Thoracic aorta (tissue), 2 donors: ENCODE data around the gene CMIP. TPM values are rescaled to one million over a fixed set of nuclear protein-coding genes. Genes with fewer than 3 reads are reported as not detected.

Experiments used
- ATAC-seq: fragments of 150-250 bp; one replicate; pipeline ENCODE4 v1.8.0; 2017; ENCODE audit warnings: low read depth; ENCODE audit not compliant: insufficient number of reproducible peaks, low FRiP score
- DNase-seq: peaks from one replicate; pipeline ENCODE4 v3.0.0-alpha.2; 2020; ENCODE audit warnings: low spot score
- H3K27ac ChIP-seq, 2 donors: fragments of 200-600 bp; sonication (generic); 1 replicate in 1 of 2; 2 replicates in 1 of 2; pipeline ENCODE4 v1.5.1; 2016; ENCODE audit warnings: mild to moderate bottlenecking in 2 of 2, moderate library complexity in 2 of 2
- H3K27me3 ChIP-seq: fragments of 200-600 bp; sonication (generic); replicated peaks from 2 replicates; pipeline ENCODE4 v1.6.0; 2016; ENCODE audit warnings: mild to moderate bottlenecking; ENCODE audit not compliant: insufficient read depth
- H3K36me3 ChIP-seq: fragments of 200-600 bp; sonication (generic); one replicate; pipeline ENCODE4 v1.5.1; 2016
- H3K4me1 ChIP-seq, 2 donors: fragments of 200-600 bp; sonication (generic); 1 replicate in 1 of 2; 2 replicates in 1 of 2; pipeline versions ENCODE4 v1.5.1 to v1.6.0; 2016; ENCODE audit warnings: low read depth in 2 of 2, mild to moderate bottlenecking in 1 of 2; ENCODE audit not compliant: control insufficient read depth in 1 of 2
- H3K4me3 ChIP-seq: fragments of 200-600 bp; sonication (generic); 2 replicates; pipeline ENCODE4 v1.5.1; 2016; ENCODE audit warnings: mild to moderate bottlenecking
- H3K9me3 ChIP-seq: fragments of 200-600 bp; sonication (generic); 2 replicates; pipeline ENCODE4 v1.5.1; 2016
- CTCF ChIP-seq: fragments of 200-600 bp; sonication (generic); IDR thresholded peaks from one replicate; pipeline ENCODE4 v1.5.1; 2019; ENCODE audit warnings: antibody characterized with exemption
- total RNA-seq, 2 donors: library from RNA; depleted of rRNA; stranded (reverse); fragments of >200 nt; gene quantifications; one replicate each; pipeline versions ENCODE4 v1.1.0 to v1.2.3, GENCODE V29; 2016

The CMIP gene
- total RNA-seq, 2 donors from 2014 or later = 20.8 to 46.8 TPM

GRCh38 chr16:81488687-81489411, 44.2 kb downstream of the CMIP start:
- no peaks in the 10 kb centered on the region for H3K36me3 ChIP-seq
- H3K27me3 ChIP-seq = no peaks in the 10 kb centered on the region
- H3K4me1 ChIP-seq = peaks cover 9 to 23% of the 10 kb centered on the region in 2 donors
- H3K4me3 ChIP-seq = no peak overlapping the region
- no peak for DNase-seq
- TF ChIP-seq CTCF = no peak
- H3K9me3 ChIP-seq = no peaks in the 10 kb centered on the region
- no peak overlapping the region for H3K27ac ChIP-seq
- ATAC-seq = no peak

GRCh38 chr16:81489547-81490267, 45.1 kb downstream of the CMIP start:
- DNase-seq = no peak
- Histone ChIP-seq H3K9me3 (no peaks in the 10 kb centered on the region), H3K27me3 (no peaks in the 10 kb centered on the region), H3K4me1 (peaks cover 9 to 23% of the 10 kb centered on the region in 2 donors), H3K27ac (no peak overlapping the region), H3K36me3 (no peaks in the 10 kb centered on the region), H3K4me3 (no peak overlapping the region)
- no peak for ATAC-seq
- TF ChIP-seq CTCF = no peak

GRCh38 chr16:81491541-81492188, 47.1 kb downstream of the CMIP start:
- H3K9me3 ChIP-seq = no peaks in the 10 kb centered on the region
- ATAC-seq (no peak), DNase-seq (no peak)
- H3K27ac ChIP-seq = no peak overlapping the region
- H3K27me3 ChIP-seq = no peaks in the 10 kb centered on the region
- H3K36me3 ChIP-seq = no peaks in the 10 kb centered on the region
- peaks cover 9% of the 10 kb centered on the region in 2 donors for H3K4me1 ChIP-seq
- H3K4me3 ChIP-seq = no peak overlapping the region
- TF ChIP-seq CTCF = no peak

GRCh38 chr16:81492311-81492761, 47.7 kb downstream of the CMIP start:
- Histone ChIP-seq H3K27ac (no peak overlapping the region), H3K27me3 (no peaks in the 10 kb centered on the region), H3K4me3 (no peak overlapping the region), H3K9me3 (no peaks in the 10 kb centered on the region), H3K4me1 (peaks cover 2 to 4% of the 10 kb centered on the region in 2 donors), H3K36me3 (no peaks in the 10 kb centered on the region)
- TF ChIP-seq CTCF = no peak
- ATAC-seq (no peak), DNase-seq (no peak)
